Measurements from ENCODE around the gene CTNNA1.
"Not testable (repeated sequence)": the region's sequence is repeated elsewhere in the genome, so short reads cannot be mapped to it uniquely, and the experiment has no call there.

The CTNNA1 gene

GRCh38 chr5:138725818-138726416, 27.3 kb upstream of the CTNNA1 start:
- DNase-seq = no peak

DNA sequence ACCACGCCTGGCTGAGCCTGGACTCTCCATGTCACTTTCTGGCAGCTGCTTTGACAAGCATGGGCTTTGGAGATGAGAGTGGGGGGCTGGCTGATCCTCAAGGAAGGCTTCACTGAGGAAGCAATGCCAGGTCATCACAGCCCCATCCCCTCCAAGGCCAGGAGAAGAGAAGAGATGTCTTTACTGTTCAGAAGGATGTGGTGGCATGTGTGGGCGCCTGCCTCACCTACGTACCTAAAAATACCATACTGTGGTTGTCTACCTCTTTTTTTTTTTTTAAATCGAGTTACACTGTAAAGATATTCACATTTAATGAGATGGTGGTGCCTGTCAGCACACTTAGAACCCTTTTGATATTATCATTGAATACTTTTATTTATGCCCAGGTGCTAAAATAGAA, 26.4 kb upstream of the CTNNA1 start:
- no peak for DNase-seq

DNA sequence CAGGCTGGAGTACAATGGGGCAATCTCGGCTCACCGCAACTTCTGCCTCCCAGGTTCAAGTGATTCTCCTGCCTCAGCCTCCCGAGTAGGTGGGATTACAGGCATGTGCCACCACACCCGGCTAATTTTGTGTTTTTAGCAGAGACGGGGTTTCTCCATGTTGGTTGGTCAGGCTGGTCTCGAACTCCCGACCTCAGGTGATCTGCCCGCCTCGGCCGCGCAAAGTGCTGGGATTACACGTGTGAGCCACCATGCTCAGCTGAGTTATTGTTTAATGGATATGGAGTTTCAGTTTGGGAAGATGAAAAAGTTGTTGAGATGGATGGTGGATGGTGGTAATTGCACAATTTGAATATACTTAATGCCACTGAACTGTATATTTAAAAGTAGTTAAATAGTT, 22.7 kb upstream of the CTNNA1 start:
- not testable (repeated sequence) for DNase-seq

DNA sequence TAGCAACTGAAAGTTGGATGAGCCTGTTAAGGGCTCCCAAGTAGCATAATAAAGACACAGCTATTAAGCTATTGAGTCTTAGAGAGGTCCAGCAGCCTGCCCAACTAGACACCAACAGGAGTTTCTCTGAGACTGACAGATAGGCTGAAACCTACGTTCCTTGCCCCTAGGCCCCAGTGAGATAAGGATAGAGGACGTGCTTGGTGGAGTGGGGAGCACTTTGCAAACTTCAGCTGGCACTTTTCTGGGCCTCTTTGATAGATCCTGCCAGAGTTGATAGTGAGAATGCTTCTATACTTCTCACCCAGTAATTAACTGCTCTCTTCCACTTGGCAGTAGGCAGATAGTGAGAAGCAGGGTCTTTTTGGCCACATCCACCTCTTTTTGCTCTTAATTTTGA, 20.8 kb upstream of the CTNNA1 start:
- DNase-seq = no peak

- DNase-seq = no peak
These were observed 20.3 kb upstream of the CTNNA1 start for GRCh38 chr5:138732933-138733332.

DNA sequence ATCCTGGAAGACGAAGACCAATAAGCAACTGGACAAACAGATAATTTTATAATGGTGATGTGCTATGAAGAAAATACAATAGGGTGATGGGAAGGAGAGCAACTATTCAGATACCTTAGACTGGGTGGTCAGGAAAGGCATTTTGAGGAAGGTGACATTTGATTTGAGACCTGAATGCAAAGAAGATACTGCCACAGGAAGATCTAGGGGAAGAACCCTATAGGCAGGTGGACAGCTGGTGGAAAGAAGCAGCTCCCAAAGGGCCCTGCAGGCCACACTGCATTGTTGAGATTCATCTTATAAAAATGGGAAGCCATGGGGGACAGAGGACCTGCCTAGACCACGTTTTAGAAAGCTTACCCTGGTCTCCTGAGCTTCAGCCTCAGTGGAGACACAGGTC, 19.7 kb upstream of the CTNNA1 start:
- no peak for DNase-seq

DNA sequence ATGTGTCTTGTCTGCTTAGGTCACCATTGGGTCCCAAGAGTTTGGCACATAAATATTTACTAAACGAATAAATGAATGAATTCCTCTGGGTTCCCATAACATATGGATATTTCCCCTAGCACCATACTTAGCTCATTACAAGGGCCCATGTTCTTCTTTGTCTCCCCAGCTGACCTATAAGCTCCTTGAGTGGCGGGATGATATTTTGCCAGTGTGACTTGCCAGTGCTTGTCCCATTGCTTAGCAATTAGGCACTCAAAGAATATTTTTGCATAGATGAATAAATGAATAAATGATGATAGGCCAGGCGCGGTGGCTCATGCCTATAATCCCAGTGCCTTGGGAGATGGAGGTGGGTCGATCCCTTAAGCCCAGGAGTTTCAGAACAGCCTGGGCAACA, 16.9 kb upstream of the CTNNA1 start:
- no peak for DNase-seq

GRCh38 chr5:138737494-138738265, 15.5 kb upstream of the CTNNA1 start:
- DNase-seq = no peak

DNA sequence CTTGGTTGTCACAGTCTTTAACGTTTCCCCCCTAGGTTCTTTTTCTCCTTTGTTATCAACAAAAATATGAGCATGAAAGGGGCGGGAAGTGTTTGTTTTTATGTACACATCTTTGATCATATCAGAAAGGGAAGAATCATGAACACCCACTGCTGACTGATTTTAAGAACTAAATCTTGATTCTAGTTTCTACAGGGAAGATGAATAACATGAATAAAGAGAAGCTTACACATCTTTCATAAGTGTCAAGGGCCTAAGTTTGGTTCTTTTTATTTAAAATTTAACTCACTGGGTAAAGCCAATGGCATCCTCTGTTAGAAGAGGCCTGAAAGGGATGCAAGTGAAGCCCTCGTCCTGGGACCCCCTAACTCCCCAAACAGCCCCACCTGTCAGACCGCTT, 14.8 kb upstream of the CTNNA1 start:
- no peak for DNase-seq

GRCh38 chr5:138739938-138740337, 13.3 kb upstream of the CTNNA1 start:
- DNase-seq = no peak

GRCh38 chr5:138743484-138743883, 9.7 kb upstream of the CTNNA1 start:
- DNase-seq = no peak

- no peak for DNase-seq
These were observed 8.0 kb upstream of the CTNNA1 start for GRCh38 chr5:138745268-138745667.

- DNase-seq = no peak
These were observed 4.6 kb upstream of the CTNNA1 start for GRCh38 chr5:138748630-138749081.

DNA sequence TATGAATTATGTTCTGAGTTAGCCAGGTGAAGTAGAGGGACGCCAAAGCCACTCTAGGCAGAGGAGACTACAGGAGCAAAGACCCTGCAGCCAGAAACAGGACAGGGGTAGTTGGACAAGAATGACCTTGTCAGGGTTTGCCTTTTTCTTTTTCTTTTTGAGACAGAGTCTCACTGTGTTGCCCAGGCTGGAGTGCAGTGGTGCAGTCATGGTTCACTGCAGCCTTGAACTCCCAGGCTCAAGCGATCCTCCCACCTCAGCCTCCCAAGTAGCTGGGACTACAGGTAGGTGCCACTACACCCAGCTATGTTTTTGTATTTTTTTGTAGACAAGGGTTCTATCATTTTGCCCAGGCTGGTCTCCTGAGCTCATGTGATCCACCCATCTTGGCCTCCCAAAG, 1.9 kb upstream of the CTNNA1 start:
- not testable (repeated sequence) for DNase-seq

- DNase-seq = peak in 1 of 2 donors; percentile 12
These were observed 779 bp upstream of the CTNNA1 start for GRCh38 chr5:138752341-138752950.

DNA sequence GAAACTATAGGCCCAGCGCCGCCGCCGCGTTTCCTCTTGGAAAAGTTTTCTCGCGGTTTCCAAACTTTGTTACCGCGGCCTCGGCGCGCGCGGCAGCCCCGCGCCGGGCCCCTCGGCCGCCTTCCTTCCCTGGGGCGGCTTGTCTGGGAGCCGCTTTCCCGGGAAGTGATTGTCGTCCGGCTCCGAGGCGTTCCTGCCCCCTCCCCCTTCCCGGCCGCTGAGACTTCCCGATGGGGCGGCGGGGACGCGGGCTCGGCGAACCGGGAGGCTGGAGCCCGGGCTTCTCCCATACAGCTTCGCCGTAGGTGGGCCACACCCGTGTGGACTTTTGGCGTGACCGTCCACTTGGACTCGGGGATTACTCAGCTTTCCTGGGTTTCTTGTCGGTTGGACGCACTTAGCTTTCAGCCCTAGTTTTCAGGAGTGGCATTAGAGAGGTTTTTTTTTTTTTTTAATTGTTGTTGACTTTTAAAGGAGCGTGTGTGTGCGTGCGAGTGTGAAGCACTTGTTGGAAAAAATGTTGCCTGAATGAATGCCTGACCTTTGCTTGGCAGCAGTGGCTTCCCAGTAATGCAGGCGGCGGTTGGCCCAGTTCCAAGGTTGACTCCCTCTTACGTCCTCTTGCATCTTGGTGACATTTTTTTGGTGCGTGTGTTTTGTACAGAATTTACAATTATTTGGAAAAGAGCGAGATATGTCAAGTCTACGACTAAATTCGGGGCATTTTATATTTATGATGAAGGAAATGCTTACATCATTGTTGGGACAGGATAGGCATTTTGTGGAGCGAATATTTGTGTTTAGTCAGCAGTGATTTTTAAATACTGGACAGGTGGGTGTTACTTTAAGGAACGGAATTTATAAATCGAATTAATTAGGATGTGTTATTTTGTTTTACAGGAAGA, 821 bp downstream of the CTNNA1 start:
- DNase-seq = peak; percentile 52 to 56

GRCh38 chr5:138754699-138755057, 1.5 kb downstream of the CTNNA1 start:
- DNase-seq = no peak

DNA sequence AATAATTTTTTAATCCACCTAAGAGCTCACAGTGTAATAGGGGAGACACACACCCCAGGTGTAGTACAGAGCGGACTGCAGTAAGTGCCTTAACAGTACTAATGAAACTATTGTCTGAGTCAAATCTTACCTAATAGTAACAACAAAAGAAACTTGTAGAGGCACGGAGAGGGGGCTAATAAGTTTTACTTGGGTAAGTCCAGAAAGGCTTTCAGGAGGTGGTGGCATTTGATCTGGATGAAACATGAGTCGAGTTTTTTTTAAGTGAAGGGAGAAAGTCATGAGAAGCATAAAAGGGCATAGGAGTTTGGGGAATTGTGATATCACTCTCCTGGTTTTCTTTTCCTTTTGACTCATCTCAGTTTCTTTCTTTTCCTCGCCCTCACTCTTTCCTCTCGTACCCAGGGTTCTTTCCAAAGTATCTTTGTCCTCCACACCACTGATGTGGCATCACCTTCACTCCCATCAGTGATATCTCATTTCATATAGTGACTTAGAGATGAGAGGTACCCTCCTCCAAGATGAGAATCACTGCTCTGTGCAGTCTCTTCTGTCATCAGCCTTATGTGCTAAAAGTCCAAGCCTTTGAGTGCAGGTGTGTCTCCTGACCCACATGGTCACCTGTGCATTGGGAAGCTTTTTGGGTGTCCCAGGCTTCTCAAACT, 2.0 kb downstream of the CTNNA1 start:
- DNase-seq = no peak

DNA sequence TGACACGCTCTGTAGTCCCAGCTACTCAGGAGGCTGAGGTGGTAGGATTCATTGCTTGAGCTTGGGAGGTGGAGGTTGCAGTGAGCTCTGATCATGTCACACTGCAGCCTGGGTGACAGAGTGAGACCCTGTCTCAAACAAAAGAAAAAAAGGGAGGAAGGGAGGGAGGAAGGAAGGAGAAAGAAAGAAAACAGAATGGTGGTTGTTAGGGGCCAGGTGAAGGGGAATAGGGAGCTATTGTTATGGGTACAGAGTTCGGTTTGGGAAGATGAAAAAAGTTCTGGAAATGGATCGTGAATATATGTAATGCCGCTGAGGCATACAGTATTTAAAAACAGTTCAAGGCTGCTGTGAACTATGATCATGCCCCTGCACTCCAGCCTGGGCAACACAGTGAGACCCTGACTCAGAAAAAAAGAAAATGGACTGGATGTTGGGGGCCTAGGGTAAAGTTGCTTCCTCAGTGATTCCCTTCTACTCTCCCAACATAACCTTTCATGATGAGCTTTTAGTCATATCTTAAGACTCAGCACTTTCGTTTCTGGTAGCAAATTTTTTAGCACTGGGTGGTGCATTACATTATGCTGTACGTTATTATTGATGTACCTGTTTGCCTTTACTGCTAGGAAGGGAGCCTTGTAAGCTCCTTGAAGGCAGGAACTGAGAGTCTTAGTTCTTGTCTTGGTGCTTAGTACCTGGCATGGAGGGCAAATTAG, 4.0 kb downstream of the CTNNA1 start:
- DNase-seq = no peak

- no peak for DNase-seq
These were observed 7.4 kb downstream of the CTNNA1 start for GRCh38 chr5:138760448-138761110.

- not testable (repeated sequence) for DNase-seq
These were observed 7.9 kb downstream of the CTNNA1 start for GRCh38 chr5:138761115-138761514.

Data from bone marrow (tissue), 2 donors.